K562 (cell line): ENCODE data around the gene AADAC. TPM values are rescaled to one million over a fixed set of nuclear protein-coding genes. Genes with fewer than 3 reads are reported as not detected.

Source experiments
- BDP1 ChIP-seq: IDR thresholded peaks from 3 replicates; pipeline ENCODE4 v1.6.1; 2011; ENCODE audit not compliant: insufficient read length, insufficient read depth
- BRD9 ChIP-seq: fragments of 450-650 bp; IDR thresholded peaks from 2 replicates; pipeline ENCODE4 v1.6.1; 2018; ENCODE audit warnings: low read depth; ENCODE audit not compliant: partially characterized antibody
- CBX3 ChIP-seq, 2 experiments: IDR thresholded peaks; 1 replicate in 1 of 2; 2 replicates in 1 of 2; pipeline ENCODE4 v1.6.1; 2012; ENCODE audit warnings: inconsistent platforms in 2 of 2, low read length in 2 of 2, borderline replicate concordance in 1 of 2, control low read depth in 1 of 2
- CCAR2 ChIP-seq: fragments of 200-400 bp; formaldehyde crosslinking; IDR thresholded peaks from 2 replicates; pipeline ENCODE4 v1.6.1; 2017; ENCODE audit warnings: mild to moderate bottlenecking, low read depth, low read length
- CEBPG ChIP-seq, 3 experiments: fragments of 200-800 bp in 1 of 3; sonication (Bioruptor generic) in 1 of 3; sonication (generic) in 1 of 3; formaldehyde crosslinking in 1 of 3; IDR thresholded peaks in 2 of 3; conservative IDR thresholded peaks in 1 of 3; 2 replicates each; pipeline versions ENCODE4 v1.6.1 to v1.8.0; 2016 to 2022; ENCODE audit warnings: missing compliant biosample characterization in 2 of 3, missing genetic modification characterization in 2 of 3, mild to moderate bottlenecking in 1 of 3, missing genetic modification reagents in 1 of 3
- GABPB1 ChIP-seq: sonication (generic); formaldehyde crosslinking; IDR thresholded peaks from 2 replicates; pipeline ENCODE4 v1.8.0; 2022; ENCODE audit warnings: mild to moderate bottlenecking, missing genetic modification reagents
- GATA2 ChIP-seq: sonication (generic); formaldehyde crosslinking; IDR thresholded peaks from 2 replicates; pipeline ENCODE4 v1.4.0; 2020; ENCODE audit warnings: mild to moderate bottlenecking, missing genetic modification reagents
- HEY1 ChIP-seq: fragments of 250-450 bp; sonication (Bioruptor Pico); IDR thresholded peaks from 2 replicates; pipeline ENCODE4 v1.5.0; 2020; ENCODE audit warnings: mild to moderate bottlenecking, moderate library complexity, borderline replicate concordance
- KLF16 ChIP-seq: IDR thresholded peaks from 2 replicates; pipeline ENCODE4 v1.6.1; 2016; ENCODE audit warnings: antibody characterized with exemption
- NCOA1 ChIP-seq: fragments of 450-650 bp; IDR thresholded peaks from 2 replicates; pipeline ENCODE4 v1.6.1; 2016; ENCODE audit warnings: low read depth
- NFATC3 ChIP-seq: fragments of 450-650 bp; IDR thresholded peaks from 2 replicates; pipeline ENCODE4 v1.6.1; 2017; ENCODE audit warnings: mild to moderate bottlenecking
- NR2F6 ChIP-seq: fragments of 450-650 bp; formaldehyde crosslinking; IDR thresholded peaks from 2 replicates; pipeline ENCODE4 v1.4.0; 2020; ENCODE audit warnings: mild to moderate bottlenecking
- PCBP1 ChIP-seq: fragments of 200-400 bp; formaldehyde crosslinking; IDR thresholded peaks from 2 replicates; pipeline ENCODE4 v1.6.1; 2018; ENCODE audit warnings: mild to moderate bottlenecking, low read depth, low read length; ENCODE audit not compliant: poor library complexity, severe bottlenecking
- POLR2AphosphoS5 ChIP-seq: IDR thresholded peaks from 2 replicates; pipeline ENCODE4 v1.6.1; 2011; ENCODE audit warnings: mild to moderate bottlenecking, low read depth, low read length, moderate library complexity; ENCODE audit not compliant: control insufficient read depth, insufficient read depth
- POU5F1 ChIP-seq: fragments of 150-350 bp; IDR thresholded peaks from 2 replicates; pipeline ENCODE4 v1.6.1; 2014; ENCODE audit warnings: borderline replicate concordance, low read length, low read depth, mild to moderate bottlenecking; ENCODE audit not compliant: partially characterized antibody
- PTBP1 ChIP-seq: fragments of 200-400 bp; formaldehyde crosslinking; IDR thresholded peaks from 2 replicates; pipeline ENCODE4 v1.6.1; 2017; ENCODE audit warnings: low read depth, low read length
- RB1 ChIP-seq: fragments of 450-650 bp; IDR thresholded peaks from 2 replicates; pipeline ENCODE4 v1.6.1; 2017; ENCODE audit warnings: low read depth, mild to moderate bottlenecking
- RBM25 ChIP-seq: fragments of 200-400 bp; formaldehyde crosslinking; IDR thresholded peaks from 2 replicates; pipeline ENCODE4 v1.6.1; 2018; ENCODE audit warnings: low read length, low read depth, moderate library complexity; ENCODE audit not compliant: severe bottlenecking
- SETDB1 ChIP-seq: IDR thresholded peaks from one replicate; pipeline ENCODE4 v1.6.1; 2012; ENCODE audit warnings: low read length, control low read depth, inconsistent platforms
- SLC30A9 ChIP-seq: fragments of 250-450 bp; sonication (Bioruptor Pico); IDR thresholded peaks from 2 replicates; pipeline ENCODE4 v1.8.0; 2022; ENCODE audit warnings: mild to moderate bottlenecking, moderate library complexity
- SOX6 ChIP-seq: fragments of 450-650 bp; IDR thresholded peaks from 2 replicates; pipeline ENCODE4 v1.6.1; 2014; ENCODE audit warnings: mild to moderate bottlenecking
- SRSF3 ChIP-seq: fragments of 200-400 bp; formaldehyde crosslinking; IDR thresholded peaks from 2 replicates; pipeline ENCODE4 v1.6.1; 2016; ENCODE audit warnings: mild to moderate bottlenecking, low read length, moderate library complexity; ENCODE audit not compliant: insufficient read depth
- SUPT5H ChIP-seq: fragments of 450-650 bp; IDR thresholded peaks from 2 replicates; pipeline ENCODE4 v1.6.1; 2016
- TAF15 ChIP-seq: fragments of 200-400 bp; formaldehyde crosslinking; IDR thresholded peaks from 2 replicates; pipeline ENCODE4 v1.6.1; 2017; ENCODE audit warnings: mild to moderate bottlenecking, low read depth, low read length, moderate library complexity
- ZNF583 ChIP-seq: fragments of 250-450 bp; sonication (Bioruptor Pico); IDR thresholded peaks from 2 replicates; pipeline ENCODE4 v1.4.0; 2020
- ZNF79 ChIP-seq: fragments of 250-450 bp; sonication (Bioruptor Pico); IDR thresholded peaks from 2 replicates; pipeline ENCODE4 v1.4.0; 2020; ENCODE audit warnings: low read depth, mild to moderate bottlenecking, moderate library complexity
- polyA plus RNA-seq, 8 experiments: library from polyadenylated mRNA; depleted of rRNA in 4 of 8; stranded (reverse) in 5 of 8; unstranded in 3 of 8; fragments of >200 nt; fragmentation: Nextera tagmentation in 2 of 8; fragmentation: Illumina TruSeq in 1 of 8; extraction: Ambion mirVana in 2 of 8; extraction: Trizol in 1 of 8; gene quantifications; 2 replicates each; pipeline versions ENCODE4 v1.2.1 to v1.2.3, GENCODE V29; 2011 to 2014; ENCODE audit warnings: inconsistent platforms in 1 of 8, missing spikeins in 1 of 8
- total RNA-seq, 7 experiments: library from RNA; depleted of rRNA in 6 of 7; stranded (reverse); fragments of >200 nt in 6 of 7; fragmentation: Illumina TruSeq in 2 of 7; extraction: Trizol in 2 of 7; gene quantifications; 2 replicates each; pipeline versions ENCODE4 v1.2.1 to v1.2.3, GENCODE V29; 2011 to 2021; ENCODE audit warnings: low replicate concordance in 1 of 7
- TF ChIP-seq, protein P1 (sequence below), 3 experiments: fragments of 200-800 bp in 1 of 3; fragments of 250-450 bp in 1 of 3; fragments of 450-650 bp in 1 of 3; sonication (Bioruptor Pico) in 1 of 3; sonication (Bioruptor generic) in 1 of 3; formaldehyde crosslinking in 1 of 3; IDR thresholded peaks; 2 replicates each; pipeline versions ENCODE4 v1.6.1 to v1.8.0; 2016 to 2022; ENCODE audit warnings: mild to moderate bottlenecking in 2 of 3, missing genetic modification characterization in 2 of 3, missing compliant biosample characterization in 1 of 3, moderate library complexity in 1 of 3

Gene AADAC
- total and polyA plus RNA-seq, 9 of the 15 experiments (the other 6 are each of a cell fraction or from before 2014, with no cell fraction given): 0.47 TPM; not detected in 8

DNA sequence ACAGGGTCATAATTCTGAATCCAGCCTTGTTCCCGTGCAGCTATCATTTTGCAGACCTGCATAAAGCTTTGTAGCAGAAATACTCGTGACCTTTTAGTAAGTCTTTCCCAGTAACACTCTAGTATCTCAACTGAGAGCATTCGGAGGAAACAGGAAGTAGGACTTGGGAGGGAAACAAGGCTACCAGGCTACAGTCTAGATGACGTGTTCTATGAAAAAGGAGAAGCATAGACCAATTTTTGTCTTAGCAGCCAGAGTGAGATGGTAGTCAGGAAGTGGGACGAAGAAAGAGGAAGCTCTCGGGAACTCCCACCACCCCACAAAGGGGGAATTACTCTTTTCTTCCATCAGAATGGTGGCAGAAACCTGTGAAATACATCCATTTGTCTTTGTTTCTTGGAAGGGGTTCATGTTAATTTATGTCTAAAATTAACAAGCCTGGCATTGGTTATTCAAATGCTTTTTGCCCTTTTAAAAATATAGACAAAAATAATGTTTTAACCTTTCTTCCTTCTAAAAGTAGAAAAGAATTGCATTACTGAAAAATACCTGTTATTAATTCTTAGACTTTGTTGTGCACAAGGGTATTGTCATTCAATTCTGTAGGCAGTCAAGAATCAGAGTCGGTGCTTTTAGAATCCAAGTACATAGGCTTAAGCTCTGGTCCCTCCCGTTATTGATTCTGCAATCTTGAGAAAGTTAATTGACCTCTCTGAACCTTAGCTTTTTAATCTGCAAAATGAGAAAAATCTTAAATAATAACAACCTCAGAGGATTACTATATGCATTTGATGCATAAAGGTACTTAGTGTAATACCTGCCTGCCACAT is 57.9 kb downstream of the AADAC start (continued):
- TF ChIP-seq CCAR2: no peak
- TF ChIP-seq PTBP1: no peak
- no peak for TF ChIP-seq NR2F6 (CRISPR knock-in tag)
- TF ChIP-seq KLF16: no peak
- TF ChIP-seq TAF15: no peak
- no peak for TF ChIP-seq BDP1
- peak; percentile 17; the same call in 1 of the 2 replicates for TF ChIP-seq RB1
- TF ChIP-seq POU5F1: no peak
- peak; percentile 74 for TF ChIP-seq RBM25
- TF ChIP-seq, protein P1, sequence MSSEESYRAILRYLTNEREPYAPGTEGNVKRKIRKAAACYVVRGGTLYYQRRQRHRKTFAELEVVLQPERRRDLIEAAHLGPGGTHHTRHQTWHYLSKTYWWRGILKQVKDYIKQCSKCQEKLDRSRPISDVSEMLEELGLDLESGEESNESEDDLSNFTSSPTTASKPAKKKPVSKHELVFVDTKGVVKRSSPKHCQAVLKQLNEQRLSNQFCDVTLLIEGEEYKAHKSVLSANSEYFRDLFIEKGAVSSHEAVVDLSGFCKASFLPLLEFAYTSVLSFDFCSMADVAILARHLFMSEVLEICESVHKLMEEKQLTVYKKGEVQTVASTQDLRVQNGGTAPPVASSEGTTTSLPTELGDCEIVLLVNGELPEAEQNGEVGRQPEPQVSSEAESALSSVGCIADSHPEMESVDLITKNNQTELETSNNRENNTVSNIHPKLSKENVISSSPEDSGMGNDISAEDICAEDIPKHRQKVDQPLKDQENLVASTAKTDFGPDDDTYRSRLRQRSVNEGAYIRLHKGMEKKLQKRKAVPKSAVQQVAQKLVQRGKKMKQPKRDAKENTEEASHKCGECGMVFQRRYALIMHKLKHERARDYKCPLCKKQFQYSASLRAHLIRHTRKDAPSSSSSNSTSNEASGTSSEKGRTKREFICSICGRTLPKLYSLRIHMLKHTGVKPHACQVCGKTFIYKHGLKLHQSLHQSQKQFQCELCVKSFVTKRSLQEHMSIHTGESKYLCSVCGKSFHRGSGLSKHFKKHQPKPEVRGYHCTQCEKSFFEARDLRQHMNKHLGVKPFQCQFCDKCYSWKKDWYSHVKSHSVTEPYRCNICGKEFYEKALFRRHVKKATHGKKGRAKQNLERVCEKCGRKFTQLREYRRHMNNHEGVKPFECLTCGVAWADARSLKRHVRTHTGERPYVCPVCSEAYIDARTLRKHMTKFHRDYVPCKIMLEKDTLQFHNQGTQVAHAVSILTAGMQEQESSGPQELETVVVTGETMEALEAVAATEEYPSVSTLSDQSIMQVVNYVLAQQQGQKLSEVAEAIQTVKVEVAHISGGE (CRISPR knock-in tag; IDR thresholded peaks at IDR 0.05): peak in 1 of 3 experiments; percentile 77; a peak in 2 of 6 replicates
- no peak for TF ChIP-seq BRD9
- TF ChIP-seq CBX3 (IDR thresholded peaks at IDR 0.05; ENCODE audit: borderline replicate concordance in 1 of 2, low read length in 2 of 2): 0 out of 3 replicates have a peak, but pooled peaks of 1 of the 2 experiments have one; percentile 53
- peak; percentile 91 for TF ChIP-seq GABPB1
- no peak for TF ChIP-seq NCOA1
- no peak for TF ChIP-seq POLR2AphosphoS5
- TF ChIP-seq NFATC3: no peak
- no peak for TF ChIP-seq PCBP1
- TF ChIP-seq HEY1 (CRISPR knock-in tag): no peak
- TF ChIP-seq CEBPG (CRISPR knock-in tag; IDR thresholded peaks at IDR 0.05): no peak
- no peak for TF ChIP-seq CEBPG (tag; conservative IDR thresholded peaks at IDR 0.05 in 1 of 2, IDR thresholded peaks at IDR 0.05 in 1 of 2)
- no peak for TF ChIP-seq ZNF583
- TF ChIP-seq GATA2 (CRISPR knock-in tag): no peak
- TF ChIP-seq SLC30A9 (CRISPR knock-in tag): no peak
- TF ChIP-seq SRSF3: no peak
- TF ChIP-seq SOX6: 0 out of 2 replicates have a peak, but pooled peaks have one; percentile 48
- no peak for TF ChIP-seq ZNF79 (CRISPR knock-in tag)
- no peak for TF ChIP-seq SUPT5H
- no peak for TF ChIP-seq SETDB1
